Posterior cingulate gyrus (tissue), 11 donors: ENCODE measurements around the gene IL26.
"Not testable (repeated sequence)": the region's sequence is repeated elsewhere in the genome, so short reads cannot be mapped to it uniquely, and the experiment has no call there.

Experiments
- DNase-seq, 10 donors: peaks; one replicate each; pipeline versions ENCODE4 v3.0.0 to v3.0.0-alpha.2; 2020 to 2021; ENCODE audit warnings: mixed read lengths in 3 of 10
- intact Hi-C: fragments of 100-400 bp; cut with DNase I; formaldehyde crosslinking; loops from one replicate; pipeline ENCODE4 v1.15.1; 2023

Gene IL26

GRCh38 chr12:68207276-68207675, 18.3 kb downstream of the IL26 start:
- intact Hi-C loops, result no loop called here
- DNase-seq, result no peak

GRCh38 chr12:68206446-68206845, 19.2 kb downstream of the IL26 start:
- no peak for DNase-seq
- intact Hi-C loops, result no loop called here

GRCh38 chr12:68203460-68203875, 22.1 kb downstream of the IL26 start:
- intact Hi-C loops, result no loop called here
- DNase-seq, result no peak

- DNase-seq, result no peak
- intact Hi-C loops, result no loop called here
These were observed 24.8 kb downstream of the IL26 start for GRCh38 chr12:68200854-68201253.

- intact Hi-C loops, result no loop called here
- DNase-seq, result no peak
These were observed 26.5 kb downstream of the IL26 start for GRCh38 chr12:68199127-68199526.

GRCh38 chr12:68198507-68199086, 27.0 kb downstream of the IL26 start:
- no peak for DNase-seq
- intact Hi-C loops, result no loop called here

GRCh38 chr12:68190301-68190700, 35.3 kb downstream of the IL26 start:
- DNase-seq, result no peak
- intact Hi-C loops, result no loop called here

GRCh38 chr12:68189821-68190242, 35.8 kb downstream of the IL26 start:
- intact Hi-C loops, result no loop called here

GRCh38 chr12:68185598-68185997, 40.0 kb downstream of the IL26 start:
- intact Hi-C loops, result no loop called here
- no peak for DNase-seq

More at GRCh38 chr12:68189821-68190242, 35.8 kb downstream of the IL26 start:
- DNase-seq, result no peak

GRCh38 chr12:68180792-68181744, 44.5 kb downstream of the IL26 start:
- intact Hi-C loops, result no loop called here
- DNase-seq, result no peak

GRCh38 chr12:68178774-68179439, 46.7 kb downstream of the IL26 start:
- DNase-seq, result no peak
- intact Hi-C loops, result no loop called here

GRCh38 chr12:68178184-68178583, 47.4 kb downstream of the IL26 start:
- intact Hi-C loops, result no loop called here
- no peak for DNase-seq

GRCh38 chr12:68177562-68177961, 48.0 kb downstream of the IL26 start:
- no peak for DNase-seq
- intact Hi-C loops, result no loop called here

- DNase-seq, result no peak
- intact Hi-C loops, result no loop called here
These were observed 49.4 kb downstream of the IL26 start for GRCh38 chr12:68176257-68176656.

GRCh38 chr12:68175557-68176061, 50.0 kb downstream of the IL26 start:
- no peak for DNase-seq
- intact Hi-C loops, result no loop called here

GRCh38 chr12:68174761-68175160, 50.8 kb downstream of the IL26 start:
- intact Hi-C loops, DNase-seq: not testable (repeated sequence)

GRCh38 chr12:68173792-68174191, 51.8 kb downstream of the IL26 start:
- DNase-seq, result no peak
- intact Hi-C loops, result no loop called here

- DNase-seq, result no peak
- intact Hi-C loops, result no loop called here
These were observed 54.9 kb downstream of the IL26 start for GRCh38 chr12:68170726-68171125.

GRCh38 chr12:68169213-68169889, 56.3 kb downstream of the IL26 start:
- no peak for DNase-seq
- intact Hi-C loops, result no loop called here

- intact Hi-C loops, result no loop called here
- DNase-seq, result no peak
These were observed 59.2 kb downstream of the IL26 start for GRCh38 chr12:68166317-68166831.
